Measurements from ENCODE around the gene RSPH4A. TPM values are rescaled to one million over a fixed set of nuclear protein-coding genes. Genes with fewer than 3 reads are reported as not detected.

The RSPH4A gene
- total RNA-seq, 4 donors from 2014 or later, result 0.16 to 2.8 (median 0.56) TPM; not detected in 1

DNA sequence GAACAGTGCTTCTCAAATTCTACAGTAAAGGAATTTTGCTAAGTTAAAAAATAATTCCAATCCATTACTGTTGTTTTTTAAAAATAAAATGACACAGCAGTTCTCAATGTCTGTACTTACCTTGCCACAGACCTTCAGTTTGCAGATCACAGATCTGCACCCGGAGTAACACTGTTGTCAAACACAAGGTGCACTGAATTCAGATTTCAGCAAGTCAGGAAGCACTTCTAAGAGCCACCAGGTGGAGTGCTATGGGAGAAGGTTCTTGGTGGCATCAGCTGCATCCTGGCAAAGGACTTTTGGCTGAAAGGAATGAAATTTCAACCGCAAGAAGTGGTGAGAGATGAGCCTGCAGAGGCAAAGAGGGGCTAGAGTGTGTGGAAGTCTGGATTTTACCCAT lies 17.4 kb downstream of the RSPH4A start:
- no peaks in the 10 kb centered on the region for H3K4me1 ChIP-seq
- DNase-seq (no peak), ATAC-seq (no peak)
- H3K36me3 ChIP-seq, result peaks cover 0 to 7% of the 10 kb centered on the region in 2 donors
- no peak overlapping the region for H3K4me3 ChIP-seq
- in situ Hi-C loops (cut with MboI; ENCODE audit: low sequenced_read_pairs in 4 of 4), result no loop called here
- intact Hi-C loops (cut with DNase I; ENCODE audit: low total_unique reads), result no loop called here
- TF ChIP-seq, protein P1, sequence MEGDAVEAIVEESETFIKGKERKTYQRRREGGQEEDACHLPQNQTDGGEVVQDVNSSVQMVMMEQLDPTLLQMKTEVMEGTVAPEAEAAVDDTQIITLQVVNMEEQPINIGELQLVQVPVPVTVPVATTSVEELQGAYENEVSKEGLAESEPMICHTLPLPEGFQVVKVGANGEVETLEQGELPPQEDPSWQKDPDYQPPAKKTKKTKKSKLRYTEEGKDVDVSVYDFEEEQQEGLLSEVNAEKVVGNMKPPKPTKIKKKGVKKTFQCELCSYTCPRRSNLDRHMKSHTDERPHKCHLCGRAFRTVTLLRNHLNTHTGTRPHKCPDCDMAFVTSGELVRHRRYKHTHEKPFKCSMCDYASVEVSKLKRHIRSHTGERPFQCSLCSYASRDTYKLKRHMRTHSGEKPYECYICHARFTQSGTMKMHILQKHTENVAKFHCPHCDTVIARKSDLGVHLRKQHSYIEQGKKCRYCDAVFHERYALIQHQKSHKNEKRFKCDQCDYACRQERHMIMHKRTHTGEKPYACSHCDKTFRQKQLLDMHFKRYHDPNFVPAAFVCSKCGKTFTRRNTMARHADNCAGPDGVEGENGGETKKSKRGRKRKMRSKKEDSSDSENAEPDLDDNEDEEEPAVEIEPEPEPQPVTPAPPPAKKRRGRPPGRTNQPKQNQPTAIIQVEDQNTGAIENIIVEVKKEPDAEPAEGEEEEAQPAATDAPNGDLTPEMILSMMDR (IDR thresholded peaks at IDR 0.05 in 4 of 5, conservative IDR thresholded peaks at IDR 0.05 in 1 of 5), result no peak
- no peak for TF ChIP-seq POLR2A (IDR thresholded peaks at IDR 0.05)
- no peaks in the 10 kb centered on the region for H3K9me3 ChIP-seq
- H3K27ac ChIP-seq, result no peak overlapping the region
- H3K27me3 ChIP-seq, result no peaks in the 10 kb centered on the region

DNA sequence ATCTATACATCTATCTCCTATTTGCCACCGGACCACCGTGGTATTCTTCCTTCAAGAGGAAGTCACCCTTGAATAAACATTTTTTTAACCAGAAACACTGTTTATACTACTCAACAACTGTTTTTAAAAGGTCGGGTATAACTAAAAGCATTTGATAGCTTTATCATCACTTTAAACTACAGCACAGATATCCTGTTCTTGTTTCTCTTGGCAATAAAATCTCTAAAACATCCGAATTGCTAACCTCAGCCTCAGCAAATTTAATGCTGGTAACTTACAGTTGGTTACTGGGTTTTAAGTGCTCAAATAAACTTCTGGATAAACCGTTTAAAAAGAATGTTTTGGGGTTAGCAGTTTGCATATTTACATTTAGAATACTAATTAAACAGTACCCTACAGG lies 31.9 kb downstream of the RSPH4A start:
- H3K9me3 ChIP-seq, result no peaks in the 10 kb centered on the region
- H3K36me3 ChIP-seq, result peaks cover 0 to 12% of the 10 kb centered on the region in 2 donors
- H3K27ac ChIP-seq, result no peak overlapping the region
- in situ Hi-C loops (cut with MboI; ENCODE audit: low sequenced_read_pairs in 4 of 4) (no loop called here), intact Hi-C loops (cut with DNase I; ENCODE audit: low total_unique reads) (loop anchor here (10.0 kb wide), 1 partner anchor 113 kb away; no protein-coding TSS in a partner anchor)
- H3K27me3 ChIP-seq, result no peaks in the 10 kb centered on the region
- ATAC-seq (no peak), DNase-seq (no peak)
- H3K4me3 ChIP-seq, result no peak overlapping the region
- no peak for TF ChIP-seq POLR2A (IDR thresholded peaks at IDR 0.05)
- TF ChIP-seq, protein P1 (IDR thresholded peaks at IDR 0.05 in 4 of 5, conservative IDR thresholded peaks at IDR 0.05 in 1 of 5), result no peak
- no peaks in the 10 kb centered on the region for H3K4me1 ChIP-seq

DNA sequence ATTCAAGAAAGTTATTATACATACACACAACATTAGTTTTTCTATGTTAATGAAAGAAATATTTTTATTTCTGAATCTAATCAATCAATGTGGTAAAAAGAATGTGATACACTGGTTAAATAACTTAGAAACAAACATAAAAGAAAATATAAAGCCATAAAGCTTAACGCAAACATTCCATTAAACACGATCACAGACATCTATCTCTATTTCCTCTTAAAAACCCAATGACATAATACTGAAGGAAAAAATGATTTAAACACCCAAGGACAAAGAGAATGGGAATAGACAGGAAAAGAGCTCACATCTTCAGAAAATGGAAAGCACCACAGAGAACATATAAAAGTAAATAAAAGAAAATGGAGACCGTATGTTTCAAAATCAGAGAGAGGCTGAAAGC lies 32.9 kb downstream of the RSPH4A start:
- no peak for ATAC-seq
- no peaks in the 10 kb centered on the region for H3K9me3 ChIP-seq
- no peak overlapping the region for H3K27ac ChIP-seq
- no peaks in the 10 kb centered on the region for H3K27me3 ChIP-seq
- no peak overlapping the region for H3K4me3 ChIP-seq
- intact Hi-C loops (cut with DNase I; ENCODE audit: low total_unique reads), result loop anchor here (10.0 kb wide), 1 partner anchor 114 kb away; no protein-coding TSS in a partner anchor
- DNase-seq, result no peak
- no peaks in the 10 kb centered on the region for H3K4me1 ChIP-seq
- H3K36me3 ChIP-seq, result peaks cover 0 to 12% of the 10 kb centered on the region in 2 donors
- TF ChIP-seq, protein P1 (IDR thresholded peaks at IDR 0.05 in 4 of 5, conservative IDR thresholded peaks at IDR 0.05 in 1 of 5), result no peak
- TF ChIP-seq POLR2A (IDR thresholded peaks at IDR 0.05), result no peak
- in situ Hi-C loops (cut with MboI; ENCODE audit: low sequenced_read_pairs in 4 of 4), result no loop called here

DNA sequence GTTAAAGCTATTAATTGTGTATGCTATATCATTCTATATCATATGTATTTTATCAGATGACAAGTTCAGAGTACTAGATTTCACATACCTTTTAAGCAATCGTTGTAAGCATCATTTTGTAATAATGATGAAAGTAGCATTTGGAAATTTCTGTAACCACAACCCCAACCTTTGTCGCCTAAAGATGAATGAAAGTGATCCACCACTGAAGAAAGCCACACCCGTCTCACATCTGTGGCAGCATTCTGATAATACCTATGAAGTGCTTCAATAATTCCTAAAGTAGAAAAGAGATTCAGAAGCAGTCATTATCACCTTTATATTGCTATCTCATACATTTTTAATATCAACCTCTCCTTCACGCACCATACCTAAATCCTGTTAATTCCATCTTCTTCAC lies 35.6 kb downstream of the RSPH4A start:
- no peak for ATAC-seq
- no peaks in the 10 kb centered on the region for H3K4me1 ChIP-seq
- in situ Hi-C loops (cut with MboI; ENCODE audit: low sequenced_read_pairs in 4 of 4), result no loop called here

More for the DNA sequence above, 35.6 kb downstream of the RSPH4A start:
- no peak for DNase-seq
- H3K27ac ChIP-seq, result no peak overlapping the region
- TF ChIP-seq, protein P1 (IDR thresholded peaks at IDR 0.05 in 4 of 5, conservative IDR thresholded peaks at IDR 0.05 in 1 of 5), result no peak
- no peak for TF ChIP-seq POLR2A (IDR thresholded peaks at IDR 0.05)
- H3K27me3 ChIP-seq, result no peaks in the 10 kb centered on the region
- no peaks in the 10 kb centered on the region for H3K9me3 ChIP-seq
- H3K36me3 ChIP-seq, result peaks cover 0 to 12% of the 10 kb centered on the region in 2 donors
- intact Hi-C loops (cut with DNase I; ENCODE audit: low total_unique reads), result no loop called here
- no peak overlapping the region for H3K4me3 ChIP-seq
